Tongue (tissue), 2 donors: ENCODE results near the gene SH3BP5L. TPM values are rescaled to one million over a fixed set of nuclear protein-coding genes. Genes with fewer than 3 reads are reported as not detected.

Experiments used
- DNase-seq: peaks from one replicate; pipeline ENCODE4 v3.0.0-alpha.2; 2015
- total RNA-seq: library from RNA; depleted of rRNA; stranded (reverse); fragments of >200 nt; gene quantifications from one replicate; pipeline ENCODE4 v1.2.3, GENCODE V29; 2014

Gene SH3BP5L
- 20.9 TPM for total RNA-seq

DNA sequence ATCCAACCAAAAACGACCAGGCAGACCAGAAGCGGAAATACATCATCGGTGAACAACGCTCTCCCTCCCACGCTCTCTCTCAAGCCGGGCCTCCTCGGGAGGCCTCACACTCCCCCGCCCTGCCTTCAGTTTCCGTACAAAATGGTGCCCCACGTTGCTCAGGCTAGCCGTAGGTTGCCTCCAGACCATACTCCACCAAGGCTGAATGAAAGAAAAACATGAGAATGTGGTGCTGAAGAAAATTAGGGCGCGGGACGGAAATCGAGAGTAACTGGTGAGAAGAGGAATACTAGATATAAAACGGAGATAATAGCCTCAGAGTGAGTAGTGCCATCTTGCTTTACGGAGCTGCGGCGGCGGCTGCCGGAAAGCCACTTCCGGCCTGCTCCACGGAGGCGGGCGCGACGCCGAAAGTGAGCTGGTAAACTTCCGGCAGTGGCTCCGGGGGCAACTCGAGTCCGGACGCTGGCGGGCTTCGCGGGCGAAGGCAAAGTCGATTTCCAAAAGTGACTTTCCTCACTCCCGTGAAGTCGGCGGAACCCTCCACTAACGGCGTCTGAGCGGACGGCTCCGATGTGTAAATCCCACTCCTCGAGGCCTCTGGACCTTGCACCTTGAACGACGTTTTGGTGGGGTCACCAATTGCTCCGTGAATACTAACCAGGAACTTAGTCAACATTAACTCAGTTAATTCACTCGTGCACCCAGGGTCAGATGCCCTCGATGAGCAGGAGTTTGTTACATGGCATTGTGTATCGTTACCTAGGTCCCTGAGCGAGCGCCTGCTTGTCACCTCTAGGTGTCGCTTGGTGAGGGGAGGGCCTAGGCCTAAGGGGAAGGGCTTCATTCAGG, at the start of gene SH3BP5L:
Gene SH3BP5L (minus strand): TSS at position 7 of the 852 bp plus-strand sequence. CDS start 980 bp downstream, outside the sequence.
- peak; percentile 98 for DNase-seq

DNA sequence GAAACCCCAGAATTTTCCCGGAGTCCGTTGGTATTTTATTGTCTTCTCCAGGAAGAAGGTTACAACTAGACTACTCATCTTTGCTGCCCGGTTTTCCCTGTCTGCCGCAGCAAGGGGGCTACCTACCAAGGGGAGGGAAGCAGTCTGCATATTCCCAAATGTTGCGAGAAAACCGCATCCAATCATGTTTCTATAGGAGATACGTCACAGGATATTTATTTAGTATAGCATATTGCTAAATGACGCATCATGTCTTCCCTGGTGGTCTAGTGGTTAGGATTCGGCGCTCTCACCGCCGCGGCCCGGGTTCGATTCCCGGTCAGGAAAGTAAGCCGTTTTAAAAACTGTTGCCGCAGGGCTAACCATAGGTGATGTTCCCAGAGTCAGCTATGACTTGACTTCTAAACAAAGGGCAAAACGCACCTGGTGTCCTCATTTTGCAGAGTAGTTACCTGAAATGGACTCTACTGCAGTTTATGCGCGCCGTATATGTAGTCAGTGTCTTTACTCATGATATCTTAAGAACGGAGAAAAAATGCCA, 48.3 kb upstream of the SH3BP5L start:
- peak; percentile 98 for DNase-seq

GRCh38 chr1:248873409-248873992, 47.8 kb upstream of the SH3BP5L start:
- peak; percentile 99 for DNase-seq

GRCh38 chr1:248872752-248873408, 47.2 kb upstream of the SH3BP5L start:
- DNase-seq: peak; percentile 80

GRCh38 chr1:248871837-248872401, 46.2 kb upstream of the SH3BP5L start:
- no peak for DNase-seq

DNA sequence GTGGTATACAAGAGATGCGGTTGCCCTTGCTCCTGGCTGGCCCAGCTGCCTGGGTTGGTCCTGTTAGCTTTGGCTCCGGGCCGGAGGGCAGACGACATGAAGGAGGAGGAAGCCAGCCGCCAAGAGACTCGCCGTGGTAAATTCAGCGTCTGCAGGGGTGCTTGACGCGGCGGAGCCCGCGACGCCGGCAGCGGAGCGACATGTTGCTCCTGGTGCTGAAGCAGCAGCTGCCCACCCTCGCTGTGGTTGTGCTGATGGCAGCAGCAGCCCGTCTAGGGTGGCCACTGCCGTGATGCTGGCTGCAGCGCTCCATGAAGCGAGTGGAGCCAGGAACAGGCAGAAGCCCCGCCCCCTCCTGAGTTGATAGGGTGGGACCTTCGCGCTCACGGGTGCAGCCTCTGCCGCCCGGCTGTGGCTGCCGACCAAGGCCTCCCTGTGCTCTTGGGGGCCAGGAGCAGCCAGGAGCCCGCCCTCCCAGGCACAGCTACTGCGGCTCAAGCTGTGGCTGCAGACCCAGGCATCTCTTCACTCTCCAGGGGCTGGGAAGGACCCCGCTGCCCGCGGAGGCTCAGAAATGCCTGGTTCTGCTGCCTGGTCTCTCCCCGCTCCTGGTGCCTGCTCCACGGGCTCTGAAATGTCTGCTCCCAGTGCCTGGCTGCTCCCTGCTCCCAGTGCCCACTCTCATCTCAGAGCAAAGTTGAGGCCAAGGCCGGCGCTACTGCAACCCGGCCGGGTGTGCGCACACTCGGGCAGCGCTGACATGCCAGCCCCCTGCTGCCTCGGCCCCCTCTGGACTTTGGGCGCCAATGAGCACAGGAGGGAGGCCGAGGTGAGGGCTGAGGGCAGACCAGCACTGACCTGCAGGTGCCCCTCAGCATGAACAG, 37.5 kb upstream of the SH3BP5L start:
- peak; percentile 92 for DNase-seq

DNA sequence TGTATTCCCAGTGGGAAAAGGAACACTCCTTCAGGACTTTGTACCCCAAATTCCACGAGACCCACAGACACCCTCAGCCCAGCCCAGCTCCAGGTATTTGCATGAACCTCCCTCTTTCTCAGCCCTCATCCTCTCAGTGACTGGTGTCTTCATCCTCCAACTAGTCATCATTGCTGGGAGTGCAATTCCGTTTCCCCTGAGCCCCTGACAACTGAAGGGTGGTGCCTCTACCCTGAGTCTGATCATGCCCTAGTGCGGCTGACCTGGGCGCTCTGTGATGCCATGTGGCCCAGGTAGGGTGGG, 36.9 kb upstream of the SH3BP5L start:
- no peak for DNase-seq

DNA sequence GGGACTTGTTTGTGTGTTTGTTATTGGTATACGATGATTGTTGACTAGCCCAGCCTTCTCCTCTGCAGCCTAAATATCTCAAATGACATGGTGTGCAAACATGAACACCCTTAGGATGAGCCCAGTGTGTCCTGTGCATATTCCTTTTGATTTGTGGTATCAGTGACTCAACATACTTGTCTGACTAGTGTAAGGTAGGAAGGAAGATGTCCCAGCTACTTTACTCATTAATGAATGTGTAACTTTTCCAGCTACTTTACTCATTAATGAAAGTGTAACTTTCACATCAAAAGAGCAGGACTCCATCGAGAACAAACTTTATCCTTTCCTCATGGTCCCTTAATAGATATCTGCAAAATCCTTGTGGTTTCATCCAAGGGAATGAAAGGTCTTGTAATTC, 35.9 kb upstream of the SH3BP5L start:
- no peak for DNase-seq

- DNase-seq: no peak
Observed at GRCh38 chr1:248860007-248860406, 34.3 kb upstream of the SH3BP5L start.

DNA sequence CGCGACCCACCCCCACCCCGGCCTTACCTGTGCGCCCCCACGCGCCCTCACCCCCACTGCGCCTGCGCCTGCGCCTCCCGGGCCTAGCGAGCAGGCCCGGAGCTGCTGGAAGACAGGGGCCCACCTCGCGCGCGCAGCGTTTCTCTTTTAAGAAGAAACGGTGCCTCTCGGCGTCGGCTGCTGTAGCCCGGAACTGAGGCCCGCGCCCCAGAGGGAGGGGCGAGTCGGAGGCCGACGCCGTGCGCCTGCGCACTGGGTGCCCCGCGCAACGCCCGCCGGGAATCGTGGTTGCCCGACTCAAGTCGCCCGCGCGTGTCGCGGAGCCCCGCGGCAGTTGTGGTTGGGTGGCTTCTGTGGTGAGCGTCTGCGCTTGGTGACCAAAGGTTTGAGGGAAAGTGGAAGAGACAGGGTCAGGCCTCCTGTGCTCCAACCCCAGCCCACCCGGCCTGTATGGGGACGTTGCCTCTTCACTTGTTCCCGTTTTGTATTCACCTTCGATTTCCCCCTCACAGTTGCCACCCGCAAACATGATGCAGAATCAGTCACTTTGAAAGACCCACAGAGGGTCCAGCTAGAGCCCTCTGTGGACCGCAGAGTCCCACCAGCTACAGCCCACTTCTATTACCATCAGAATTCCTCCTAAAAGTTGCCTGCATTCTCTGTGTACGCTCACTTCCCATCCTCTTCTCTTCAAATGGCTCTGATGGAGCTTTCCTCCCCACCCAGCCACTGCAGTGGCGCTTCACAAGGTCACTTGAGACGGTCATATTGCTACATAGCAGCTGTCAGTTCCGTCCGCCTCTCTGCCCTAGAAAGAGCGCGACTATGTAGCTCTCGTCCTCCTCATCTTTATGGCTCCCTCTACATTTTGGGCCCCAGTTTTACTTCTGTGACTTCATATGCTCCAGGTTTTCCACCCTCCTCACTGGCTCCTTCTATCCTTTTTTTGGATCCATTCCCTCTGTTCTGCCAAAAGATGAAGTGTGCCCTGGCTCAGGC, 33.5 kb upstream of the SH3BP5L start, which contains the start of gene ZNF692:
Gene ZNF692 (minus strand): TSS at position 195 of the 999 bp plus-strand sequence. CDS start 776 bp downstream, outside the sequence.
- DNase-seq: peak; percentile 99

GRCh38 chr1:248858096-248858890, 32.6 kb upstream of the SH3BP5L start:
- peak; percentile 82 for DNase-seq

GRCh38 chr1:248857749-248858095, 32.0 kb upstream of the SH3BP5L start:
- DNase-seq: no peak

DNA sequence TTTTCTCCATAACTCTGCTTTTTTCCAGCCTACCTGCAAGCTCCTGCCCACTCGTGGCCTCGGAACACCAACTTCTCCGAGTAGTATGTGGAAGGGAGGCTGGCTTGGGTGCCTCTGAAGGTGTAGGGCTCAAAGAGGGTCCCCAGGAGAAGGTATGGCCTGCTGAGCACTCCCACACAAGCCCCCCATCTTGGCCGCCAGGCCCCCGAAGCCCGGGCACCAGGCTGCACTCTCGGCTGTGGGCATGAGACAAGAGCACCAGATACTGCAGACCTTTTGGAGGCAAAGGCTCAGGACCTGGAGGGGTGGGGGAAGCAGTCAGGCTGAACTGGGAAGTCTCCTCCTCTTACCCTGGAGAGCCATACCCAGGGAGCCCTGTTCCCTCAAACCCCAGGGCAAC, 31.5 kb upstream of the SH3BP5L start:
- DNase-seq: no peak

- no peak for DNase-seq
Observed at GRCh38 chr1:248856176-248856575, 30.5 kb upstream of the SH3BP5L start.

- no peak for DNase-seq
Observed at GRCh38 chr1:248855580-248855979, 29.9 kb upstream of the SH3BP5L start.

DNA sequence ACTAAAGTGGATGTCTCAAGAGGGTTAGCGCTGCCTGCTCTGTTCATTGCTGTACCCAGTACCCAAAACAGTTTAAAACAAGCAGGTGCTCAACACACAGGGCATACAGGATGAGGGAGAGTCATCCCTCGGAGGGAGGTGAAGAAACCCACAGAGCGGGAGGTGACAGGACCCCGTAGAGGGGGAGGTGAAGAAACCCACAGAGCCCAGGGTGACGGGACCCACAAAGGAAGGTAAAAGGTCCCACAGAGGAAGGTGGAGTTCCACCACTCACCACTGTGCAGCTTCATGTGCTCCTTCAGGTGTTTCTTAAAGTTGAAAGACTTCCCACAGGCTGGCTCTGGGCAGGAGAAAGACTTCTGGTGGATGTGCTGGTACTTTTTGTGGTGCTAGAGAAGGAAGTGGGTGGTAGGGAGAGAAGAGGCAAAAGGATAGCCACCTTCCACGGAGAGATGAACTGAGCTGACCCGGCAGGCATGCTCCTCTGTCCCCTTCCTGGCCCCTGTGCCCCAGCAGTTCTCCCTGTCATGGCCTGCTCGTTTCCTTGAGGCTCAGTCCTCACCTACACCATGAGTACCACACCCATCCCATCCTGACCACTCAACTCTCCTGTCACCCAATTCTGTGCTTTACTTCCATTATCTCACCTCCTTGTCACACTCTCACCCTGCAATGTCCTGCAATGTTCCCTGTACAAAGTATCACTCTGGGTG, 28.1 kb upstream of the SH3BP5L start:
- no peak for DNase-seq

DNA sequence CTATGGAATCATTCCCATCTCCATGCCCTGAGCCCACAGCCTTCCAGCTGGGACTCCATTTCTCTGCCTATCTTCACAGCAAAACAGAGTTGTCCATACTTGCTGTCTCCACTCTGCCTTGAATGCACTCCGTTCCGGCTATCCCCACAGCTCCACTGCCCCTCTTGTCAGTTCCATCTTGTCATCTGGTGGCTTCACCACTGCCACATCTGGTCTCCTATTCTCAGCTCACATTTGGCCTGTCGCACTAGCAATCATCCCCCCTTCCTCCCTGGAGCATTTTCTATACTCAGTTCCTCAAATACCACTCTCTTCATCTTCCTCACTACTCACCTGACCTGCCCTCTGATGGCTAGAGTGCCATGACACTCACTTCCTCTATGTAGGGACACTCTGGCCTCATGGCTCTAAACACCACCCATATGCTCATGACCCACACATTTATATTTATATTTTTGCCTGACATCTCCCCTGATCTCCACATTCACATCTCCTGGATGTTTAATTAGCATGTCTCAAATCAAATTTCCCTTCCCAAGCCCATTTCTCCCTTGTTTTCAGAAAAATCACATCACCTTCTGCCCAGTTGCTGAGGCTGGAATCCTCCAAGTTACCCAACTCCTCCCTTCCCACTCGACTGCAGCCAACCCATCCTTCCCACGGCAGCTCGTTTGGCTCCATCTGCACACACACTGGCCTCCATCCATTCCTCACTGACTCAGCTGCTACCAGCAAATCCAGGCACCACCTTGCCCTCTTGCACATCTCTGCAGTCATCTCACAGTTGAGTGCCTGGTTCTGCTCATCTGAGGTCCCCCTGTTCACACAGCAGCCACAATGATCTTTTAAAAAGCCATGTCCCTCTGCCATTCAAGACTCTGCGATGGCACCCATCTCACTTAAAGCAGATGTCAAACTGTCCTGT, 27.0 kb upstream of the SH3BP5L start:
- DNase-seq: no peak

DNA sequence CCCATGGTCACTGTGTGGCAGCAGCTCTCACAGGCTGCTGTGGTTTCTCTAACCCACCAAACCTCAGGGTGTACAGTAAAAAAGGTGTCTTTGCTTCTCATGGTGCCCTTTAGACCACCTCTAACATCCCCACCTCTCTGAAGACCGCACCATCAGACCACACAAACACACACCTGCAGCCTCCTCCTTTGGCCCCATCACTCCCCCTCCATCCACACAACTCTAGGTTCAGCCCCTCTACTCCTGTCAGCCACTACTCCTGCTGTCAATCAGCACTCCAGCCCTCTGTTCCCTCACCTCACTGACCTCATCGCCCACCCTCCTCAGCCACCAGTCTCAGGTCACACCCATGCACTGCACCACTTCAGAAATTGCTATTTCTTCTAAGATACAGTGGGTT, 25.7 kb upstream of the SH3BP5L start:
- no peak for DNase-seq
